T-cell (primary cell): ENCODE results near the gene RPSA. TPM values are rescaled to one million over a fixed set of nuclear protein-coding genes. Genes with fewer than 3 reads are reported as not detected.

Source experiments
- ATAC-seq, 4 experiments: fragments of 200-7000 bp in 3 of 4; fragments of 150-1000 bp in 1 of 4; cut with Tn5 transposase; replicated peaks in 1 of 4; 1 replicate in 3 of 4; 2 replicates in 1 of 4; pipeline ENCODE4 v1.10.0; 2021; ENCODE audit warnings: moderate library complexity in 3 of 4, mild to moderate bottlenecking in 2 of 4, moderate number of reproducible peaks in 1 of 4
- CTCF ChIA-PET, 2 donors: fragments of 300-600 bp; sonication (Branson Sonifier 250); formaldehyde crosslinking; loops; one replicate each; lab custom pipeline; 2022; ENCODE audit warnings: antibody characterized with exemption in 2 of 2; lab: Charles Lee
- POLR2A ChIA-PET, 2 donors: fragments of 300-600 bp; sonication (Branson Sonifier 250); formaldehyde crosslinking; loops; one replicate each; lab custom pipeline; 2022; ENCODE audit warnings: antibody characterized with exemption in 2 of 2; lab: Charles Lee
- DNase-seq, 35 experiments: peaks; one replicate each; pipeline versions ENCODE4 v3.0.0 to v3.0.0-alpha.2; 2013 to 2023
- H3K27ac ChIP-seq: one replicate; pipeline ENCODE4 v1.5.1; 2013; ENCODE audit warnings: low read length
- H3K27me3 ChIP-seq, 2 experiments: replicated peaks in 1 of 2; 1 replicate in 1 of 2; 2 replicates in 1 of 2; pipeline versions ENCODE4 v1.6.1 to v1.7.0; 2013; ENCODE audit warnings: low read length in 1 of 2, mixed read lengths in 1 of 2; ENCODE audit not compliant: control insufficient read depth in 2 of 2, insufficient read depth in 2 of 2; ENCODE audit errors: extremely low read depth in 1 of 2
- H3K36me3 ChIP-seq, 2 donors: 1 replicate in 1 of 2; 2 replicates in 1 of 2; pipeline versions ENCODE4 v1.6.1 to v1.7.0; 2013; ENCODE audit warnings: low read length in 1 of 2; ENCODE audit not compliant: control insufficient read depth in 2 of 2, insufficient read depth in 1 of 2; ENCODE audit errors: extremely low read depth in 1 of 2
- H3K4me1 ChIP-seq, 2 experiments: 1 replicate in 1 of 2; 2 replicates in 1 of 2; pipeline versions ENCODE4 v1.6.1 to v1.7.0; 2013; ENCODE audit warnings: low read length in 2 of 2, mixed read lengths in 1 of 2; ENCODE audit not compliant: insufficient read depth in 2 of 2, control insufficient read depth in 1 of 2; ENCODE audit errors: extremely low read depth in 1 of 2
- H3K4me3 ChIP-seq, 2 donors: 1 replicate in 1 of 2; 2 replicates in 1 of 2; pipeline versions ENCODE4 v1.5.1 to v1.7.0; 2013; ENCODE audit warnings: mild to moderate bottlenecking in 2 of 2, low read length in 1 of 2, moderate library complexity in 1 of 2; ENCODE audit not compliant: control insufficient read depth in 1 of 2; ENCODE audit errors: extremely low read depth in 1 of 2
- H3K9me3 ChIP-seq: 2 replicates; pipeline ENCODE4 v1.7.0; 2013
- H3K27ac Mint-ChIP-seq, 2 donors: one replicate each; pipeline ENCODE4 v1.8.0; 2020 to 2021; ENCODE audit warnings: mild to moderate bottlenecking in 2 of 2, mixed read lengths in 2 of 2
- H3K27me3 Mint-ChIP-seq, 2 donors: one replicate each; pipeline ENCODE4 v1.8.0; 2021 to 2022; ENCODE audit warnings: mixed read lengths in 2 of 2
- H3K36me3 Mint-ChIP-seq: one replicate; pipeline ENCODE4 v1.8.0; 2021; ENCODE audit warnings: mixed read lengths
- H3K4me1 Mint-ChIP-seq, 3 donors: one replicate each; pipeline ENCODE4 v1.8.0; 2020 to 2022; ENCODE audit warnings: mixed read lengths in 3 of 3, mild to moderate bottlenecking in 1 of 3
- H3K4me3 Mint-ChIP-seq, 3 donors: one replicate each; pipeline ENCODE4 v1.8.0; 2020 to 2022; ENCODE audit warnings: mild to moderate bottlenecking in 3 of 3, mixed read lengths in 3 of 3, moderate library complexity in 3 of 3
- H3K9me3 Mint-ChIP-seq, 3 donors: one replicate each; pipeline ENCODE4 v1.8.0; 2020 to 2022; ENCODE audit warnings: mixed read lengths in 3 of 3
- WGBS: methylation state at CpG from one replicate; pipeline ENCODE4 v1.1.5; 2013; ENCODE audit warnings: missing lambda C conversion rate; ENCODE audit not compliant: insufficient coverage; 5-methylcytosine and 5-hydroxymethylcytosine counted together
- total RNA-seq, 35 experiments: library from RNA in 6 of 35; stranded (reverse) in 6 of 35; fragments of 120-200 nt in 1 of 35; gene quantifications; one replicate each; pipeline versions ENCODE4 v1.2.1 to v1.2.4 and lab custom pipeline; 2013 to 2026

Gene RPSA
- total RNA-seq, 5 donors from 2014 or later (not counting 1 experiment from before 2014, with no cell fraction given): 1,722 to 2,107 (median 1,965) TPM

DNA sequence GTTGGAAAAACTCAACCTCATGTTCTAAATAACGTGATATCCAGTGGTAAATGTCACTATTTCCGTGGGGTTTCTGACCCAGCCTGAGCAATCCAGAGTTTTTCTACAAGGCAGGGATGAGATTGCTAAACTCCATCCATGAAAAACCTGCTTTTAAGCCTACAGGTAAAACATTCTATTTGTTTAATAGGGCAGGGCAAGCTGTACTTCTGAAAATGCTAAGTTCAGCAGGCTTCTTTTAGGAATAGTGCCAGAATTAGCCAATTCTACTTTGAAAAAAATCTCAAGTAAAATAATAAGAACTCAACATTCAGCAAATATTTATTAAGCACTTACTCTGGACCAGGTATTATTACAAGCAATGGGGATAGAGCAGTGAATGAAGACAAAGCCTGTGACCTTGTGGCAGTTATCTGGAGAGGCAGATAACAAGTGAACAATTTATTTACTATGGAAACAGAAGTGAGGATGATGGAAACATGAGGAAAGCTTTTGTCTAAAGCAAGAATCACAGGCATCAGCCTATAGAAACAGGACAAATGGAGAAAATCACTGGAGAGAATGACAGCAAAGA lies 13.3 kb downstream of the RPSA start:
- no peak overlapping the region for H3K27ac Mint-ChIP-seq
- ChIA-PET CTCF (interaction anchor here in 1 of 2 donors (1.3 kb wide), 1 partner anchor 17 kb away, joined by 3 read pairs; no protein-coding TSS in a partner anchor), POLR2A (no interaction called here)
- 80% methylated on average over 1 of the region's 2 CpGs for WGBS
- H3K36me3 Mint-ChIP-seq: peaks cover 19% of the 10 kb centered on the region
- H3K9me3 ChIP-seq: no peaks in the 10 kb centered on the region
- no peaks in the 10 kb centered on the region for H3K27me3 ChIP-seq
- no peaks in the 10 kb centered on the region for H3K27me3 Mint-ChIP-seq
- DNase-seq (no peak), ATAC-seq (no peak)
- H3K27ac ChIP-seq: no peak overlapping the region
- peaks cover 0 to under 1% of the 10 kb centered on the region in 2 donors for H3K36me3 ChIP-seq
- H3K4me1 ChIP-seq: peaks cover 0 to 4% of the 10 kb centered on the region in 2 experiments
- peaks cover 3 to 9% (median 5%) of the 10 kb centered on the region in 3 donors for H3K4me1 Mint-ChIP-seq
- no peak overlapping the region for H3K4me3 ChIP-seq
- H3K4me3 Mint-ChIP-seq: no peak overlapping the region
- no peaks in the 10 kb centered on the region for H3K9me3 Mint-ChIP-seq

GRCh38 chr3:39420543-39420942 lies 14.0 kb downstream of the RPSA start:
- Histone ChIP-seq H3K36me3 (no peaks in the 10 kb centered on the region), H3K27ac (no peak overlapping the region), H3K27me3 (no peaks in the 10 kb centered on the region), H3K4me3 (no peak overlapping the region), H3K4me1 (peaks cover 0 to 4% of the 10 kb centered on the region in 2 experiments), H3K9me3 (no peaks in the 10 kb centered on the region)
- ChIA-PET POLR2A (no interaction called here), CTCF (interaction anchor here in 1 of 2 donors (1.3 kb wide), 1 partner anchor 18 kb away, joined by 3 read pairs; no protein-coding TSS in a partner anchor)
- ATAC-seq (no peak), DNase-seq (no peak)
- no peak overlapping the region for H3K4me3 Mint-ChIP-seq
- H3K4me1 Mint-ChIP-seq: peaks cover 3 to 7% (median 5%) of the 10 kb centered on the region in 3 donors
- WGBS: no CpG with 5 or more reads among the region's 2 CpGs
- H3K27ac Mint-ChIP-seq: no peak overlapping the region
- no peaks in the 10 kb centered on the region for H3K9me3 Mint-ChIP-seq
- no peaks in the 10 kb centered on the region for H3K27me3 Mint-ChIP-seq
- H3K36me3 Mint-ChIP-seq: peaks cover 19% of the 10 kb centered on the region

DNA sequence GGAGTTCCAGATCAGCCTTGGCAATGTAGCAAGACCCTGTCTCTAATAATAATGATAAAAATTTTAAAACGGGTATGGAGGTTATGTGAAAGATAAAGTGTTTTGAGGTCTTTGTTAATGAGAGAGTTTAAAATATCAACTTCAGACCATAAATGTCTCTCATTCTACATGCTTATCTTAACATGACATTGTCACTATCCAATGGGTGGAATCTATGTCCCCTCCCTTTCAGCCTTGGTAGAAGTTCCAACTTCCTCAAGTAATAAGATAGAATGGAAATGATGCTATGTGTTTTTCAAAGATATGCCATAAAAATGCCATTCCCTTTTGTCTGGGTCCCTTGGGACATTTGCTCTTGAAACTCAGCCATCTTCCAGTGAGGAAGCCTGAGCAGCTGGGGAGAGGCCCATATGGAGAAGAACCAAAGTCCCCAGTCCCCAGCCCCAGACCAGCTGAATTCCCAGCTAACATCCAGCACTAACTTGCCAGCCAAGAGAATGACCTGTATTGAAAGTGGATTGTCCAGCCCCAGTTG lies 17.0 kb downstream of the RPSA start:
- no peak for DNase-seq

GRCh38 chr3:39426312-39426711 lies 19.8 kb downstream of the RPSA start:
- Mint-ChIP-seq H3K4me1 (no peaks in the 10 kb centered on the region), H3K9me3 (no peaks in the 10 kb centered on the region), H3K27ac (no peak overlapping the region), H3K36me3 (peaks cover 10% of the 10 kb centered on the region), H3K27me3 (peaks cover 6 to 12% of the 10 kb centered on the region in 2 donors), H3K4me3 (no peak overlapping the region)
- Histone ChIP-seq H3K9me3 (no peaks in the 10 kb centered on the region), H3K4me1 (no peaks in the 10 kb centered on the region), H3K4me3 (no peak overlapping the region), H3K27ac (no peak overlapping the region), H3K27me3 (peaks cover 0 to 19% of the 10 kb centered on the region in 2 experiments), H3K36me3 (no peaks in the 10 kb centered on the region)
- ChIA-PET CTCF (interaction anchor here in 1 of 2 donors (0.6 kb wide), 2 partner anchors 20 to 916 kb away, joined by 4 to 5 read pairs; partner anchors contain the start of gene RPSA), POLR2A (no interaction called here)
- DNase-seq (no peak), ATAC-seq (no peak)
- WGBS: no CpG with 5 or more reads among the region's 1 CpG

More for the DNA sequence above, 17.0 kb downstream of the RPSA start:
- no CpG with 5 or more reads among the region's 1 CpG for WGBS
- no peaks in the 10 kb centered on the region for H3K4me1 ChIP-seq
- ChIA-PET POLR2A (no interaction called here), CTCF (interaction anchor here in 1 of 2 donors (1.1 kb wide), 1 partner anchor 24 kb away, joined by 3 read pairs; no protein-coding TSS in a partner anchor)
- H3K9me3 Mint-ChIP-seq: no peaks in the 10 kb centered on the region
- H3K27me3 ChIP-seq: peaks cover 0 to under 1% of the 10 kb centered on the region in 2 experiments
- no peaks in the 10 kb centered on the region for H3K36me3 ChIP-seq
- H3K36me3 Mint-ChIP-seq: peaks cover 19% of the 10 kb centered on the region
- no peaks in the 10 kb centered on the region for H3K27me3 Mint-ChIP-seq
- no peak overlapping the region for H3K27ac Mint-ChIP-seq
- H3K4me3 ChIP-seq: no peak overlapping the region
- no peak overlapping the region for H3K27ac ChIP-seq
- no peaks in the 10 kb centered on the region for H3K9me3 ChIP-seq
- no peak for ATAC-seq
- H3K4me1 Mint-ChIP-seq: no peaks in the 10 kb centered on the region
- H3K4me3 Mint-ChIP-seq: no peak overlapping the region

- no peaks in the 10 kb centered on the region for H3K36me3 ChIP-seq
- ChIA-PET POLR2A (no interaction called here), CTCF (no interaction called here)
- no peak overlapping the region for H3K27ac ChIP-seq
- H3K4me1 ChIP-seq: no peaks in the 10 kb centered on the region
- WGBS: no CpG with 5 or more reads among the region's 1 CpG
- Mint-ChIP-seq H3K9me3 (no peaks in the 10 kb centered on the region), H3K27ac (no peak overlapping the region), H3K27me3 (peaks cover 6 to 14% of the 10 kb centered on the region in 2 donors), H3K4me3 (no peak overlapping the region), H3K4me1 (no peaks in the 10 kb centered on the region), H3K36me3 (no peaks in the 10 kb centered on the region)
- H3K4me3 ChIP-seq: no peak overlapping the region
- peaks cover 0 to 19% of the 10 kb centered on the region in 2 experiments for H3K27me3 ChIP-seq
- ATAC-seq (no peak), DNase-seq (no peak)
- no peaks in the 10 kb centered on the region for H3K9me3 ChIP-seq
Measured at GRCh38 chr3:39427506-39427905, 21.0 kb downstream of the RPSA start.

DNA sequence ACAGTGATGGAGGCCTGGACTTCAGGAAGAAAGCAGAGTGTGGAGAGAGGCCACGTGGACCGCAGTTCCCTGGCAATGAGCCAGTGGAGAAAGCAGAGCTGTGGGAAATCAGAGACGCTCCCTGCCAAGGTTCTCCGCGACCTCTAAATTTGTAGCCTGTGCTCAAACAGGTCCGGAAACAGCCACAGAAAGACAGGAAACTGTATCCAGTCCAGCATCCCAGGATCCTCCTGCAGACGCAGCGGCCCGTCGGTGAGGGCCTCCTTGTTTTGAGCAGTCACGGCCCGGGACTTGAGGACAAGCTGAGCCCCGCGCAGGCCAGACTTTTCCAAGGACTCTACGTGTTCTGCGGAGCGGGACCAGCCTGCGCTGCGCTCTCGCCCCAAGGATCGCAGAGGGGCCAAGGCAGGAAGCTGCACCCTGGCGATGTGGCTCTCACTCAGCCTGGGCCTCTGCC lies 22.3 kb downstream of the RPSA start:
- no peaks in the 10 kb centered on the region for H3K4me1 Mint-ChIP-seq
- no peaks in the 10 kb centered on the region for H3K9me3 ChIP-seq
- ChIA-PET POLR2A (no interaction called here), CTCF (no interaction called here)
- H3K36me3 ChIP-seq: no peaks in the 10 kb centered on the region
- 69% methylated on average over 22 of the region's 22 CpGs for WGBS
- no peaks in the 10 kb centered on the region for H3K9me3 Mint-ChIP-seq
- no peak overlapping the region for H3K27ac ChIP-seq
- H3K36me3 Mint-ChIP-seq: no peaks in the 10 kb centered on the region
- H3K27ac Mint-ChIP-seq: no peak overlapping the region
- ATAC-seq (no peak), DNase-seq (no peak)
- peaks cover 0 to 19% of the 10 kb centered on the region in 2 experiments for H3K27me3 ChIP-seq
- no peaks in the 10 kb centered on the region for H3K4me1 ChIP-seq
- H3K4me3 ChIP-seq: no peak overlapping the region
- H3K4me3 Mint-ChIP-seq: no peak overlapping the region
- H3K27me3 Mint-ChIP-seq: peaks cover 6 to 14% of the 10 kb centered on the region in 2 donors
